IMR-90 (cell line): ENCODE measurements around the gene AKAP17A.

ENCODE experiments used
- BHLHE40 ChIP-seq: fragments of 150-350 bp; IDR thresholded peaks from 2 replicates; pipeline ENCODE4 v1.6.1; 2016; ENCODE audit warnings: mild to moderate bottlenecking, low read depth, low read length
- CEBPB ChIP-seq: IDR thresholded peaks from 2 replicates; pipeline ENCODE4 v1.6.1; 2012; ENCODE audit warnings: low read depth, low read length, improper control_type of control experiment
- CHD1 ChIP-seq: IDR thresholded peaks from 2 replicates; pipeline ENCODE4 v1.6.1; 2012; ENCODE audit warnings: low read depth, low read length, improper control_type of control experiment
- FOS ChIP-seq: fragments of 150-350 bp; IDR thresholded peaks from 2 replicates; pipeline ENCODE4 v1.6.1; 2016; ENCODE audit warnings: low read depth, low read length
- MAFK ChIP-seq: IDR thresholded peaks from 2 replicates; pipeline ENCODE4 v1.6.1; 2012; ENCODE audit warnings: low read depth, low read length, improper control_type of control experiment
- POLR2A ChIP-seq: IDR thresholded peaks from 2 replicates; pipeline ENCODE4 v1.6.1; 2012; ENCODE audit warnings: mild to moderate bottlenecking, low read depth, low read length
- RAD21 ChIP-seq: IDR thresholded peaks from 2 replicates; pipeline ENCODE4 v1.6.1; 2012; ENCODE audit warnings: low read length, improper control_type of control experiment
- RCOR1 ChIP-seq: IDR thresholded peaks from 2 replicates; pipeline ENCODE4 v1.6.1; 2012; ENCODE audit warnings: mild to moderate bottlenecking, low read length, improper control_type of control experiment; ENCODE audit not compliant: insufficient replicate concordance
- RFX5 ChIP-seq: IDR thresholded peaks from 2 replicates; pipeline ENCODE4 v1.8.0; 2012; ENCODE audit warnings: low read depth, mild to moderate bottlenecking, low read length, moderate library complexity
- SMC3 ChIP-seq: fragments of 150-350 bp; IDR thresholded peaks from 2 replicates; pipeline ENCODE4 v1.6.1; 2016; ENCODE audit warnings: low read depth, mild to moderate bottlenecking, antibody characterized with exemption, low read length, moderate library complexity
- TF ChIP-seq, protein P1 (sequence below): conservative IDR thresholded peaks from 2 replicates; pipeline ENCODE4 v1.5.1; 2012; ENCODE audit warnings: mild to moderate bottlenecking, low read depth, low read length, improper control_type of control experiment
- TF ChIP-seq, protein P2 (sequence below): fragments of 150-350 bp; IDR thresholded peaks from 2 replicates; pipeline ENCODE4 v1.6.1; 2016; ENCODE audit warnings: low read depth, mild to moderate bottlenecking, low read length, moderate library complexity, borderline replicate concordance
- TF ChIP-seq, protein P3 (sequence below): fragments of 150-350 bp; IDR thresholded peaks from 2 replicates; pipeline ENCODE4 v1.6.1; 2017; ENCODE audit warnings: mild to moderate bottlenecking, antibody characterized with exemption, low read length, low read depth

DNA sequence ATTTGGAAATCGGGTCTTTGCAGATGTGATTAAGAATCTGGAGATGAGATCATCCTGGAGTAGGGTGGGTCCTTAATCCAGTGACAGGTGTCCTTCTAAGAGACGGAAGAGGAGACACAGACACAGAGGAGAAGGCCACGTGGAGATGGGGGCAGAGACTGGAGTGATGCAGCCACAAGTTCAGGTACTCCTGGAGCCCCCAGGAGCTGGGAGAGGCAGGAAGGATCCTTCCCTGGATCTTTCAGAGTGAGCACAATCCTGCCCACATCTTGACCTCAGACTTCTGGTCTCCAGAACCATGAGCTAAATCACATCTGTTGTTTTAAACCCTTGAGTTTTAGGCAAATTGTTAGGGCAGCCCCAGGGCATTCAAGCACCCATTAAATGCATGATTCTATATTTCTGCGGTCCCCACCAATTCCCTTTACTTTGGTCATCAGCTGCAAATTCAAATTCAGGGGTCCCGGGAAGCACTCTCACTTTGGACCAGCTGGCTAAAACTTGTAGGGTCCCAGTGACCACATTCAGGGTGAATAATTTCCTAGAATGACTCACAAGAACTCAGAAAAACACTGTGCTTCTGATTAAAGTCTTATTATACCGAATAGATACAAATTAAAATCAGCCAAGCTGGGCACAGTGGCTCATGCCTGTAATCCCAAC lies 12.8 kb upstream of the AKAP17A start:
- TF ChIP-seq, protein P1, sequence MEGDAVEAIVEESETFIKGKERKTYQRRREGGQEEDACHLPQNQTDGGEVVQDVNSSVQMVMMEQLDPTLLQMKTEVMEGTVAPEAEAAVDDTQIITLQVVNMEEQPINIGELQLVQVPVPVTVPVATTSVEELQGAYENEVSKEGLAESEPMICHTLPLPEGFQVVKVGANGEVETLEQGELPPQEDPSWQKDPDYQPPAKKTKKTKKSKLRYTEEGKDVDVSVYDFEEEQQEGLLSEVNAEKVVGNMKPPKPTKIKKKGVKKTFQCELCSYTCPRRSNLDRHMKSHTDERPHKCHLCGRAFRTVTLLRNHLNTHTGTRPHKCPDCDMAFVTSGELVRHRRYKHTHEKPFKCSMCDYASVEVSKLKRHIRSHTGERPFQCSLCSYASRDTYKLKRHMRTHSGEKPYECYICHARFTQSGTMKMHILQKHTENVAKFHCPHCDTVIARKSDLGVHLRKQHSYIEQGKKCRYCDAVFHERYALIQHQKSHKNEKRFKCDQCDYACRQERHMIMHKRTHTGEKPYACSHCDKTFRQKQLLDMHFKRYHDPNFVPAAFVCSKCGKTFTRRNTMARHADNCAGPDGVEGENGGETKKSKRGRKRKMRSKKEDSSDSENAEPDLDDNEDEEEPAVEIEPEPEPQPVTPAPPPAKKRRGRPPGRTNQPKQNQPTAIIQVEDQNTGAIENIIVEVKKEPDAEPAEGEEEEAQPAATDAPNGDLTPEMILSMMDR = no peak
- TF ChIP-seq POLR2A (no peak), CHD1 (no peak), RAD21 (no peak), MAFK (no peak), FOS (no peak), SMC3 (no peak), RCOR1 (no peak), RFX5 (no peak), BHLHE40 (no peak), CEBPB (no peak)
- TF ChIP-seq, protein P2, sequence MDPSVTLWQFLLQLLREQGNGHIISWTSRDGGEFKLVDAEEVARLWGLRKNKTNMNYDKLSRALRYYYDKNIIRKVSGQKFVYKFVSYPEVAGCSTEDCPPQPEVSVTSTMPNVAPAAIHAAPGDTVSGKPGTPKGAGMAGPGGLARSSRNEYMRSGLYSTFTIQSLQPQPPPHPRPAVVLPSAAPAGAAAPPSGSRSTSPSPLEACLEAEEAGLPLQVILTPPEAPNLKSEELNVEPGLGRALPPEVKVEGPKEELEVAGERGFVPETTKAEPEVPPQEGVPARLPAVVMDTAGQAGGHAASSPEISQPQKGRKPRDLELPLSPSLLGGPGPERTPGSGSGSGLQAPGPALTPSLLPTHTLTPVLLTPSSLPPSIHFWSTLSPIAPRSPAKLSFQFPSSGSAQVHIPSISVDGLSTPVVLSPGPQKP = no peak
- TF ChIP-seq, protein P3, sequence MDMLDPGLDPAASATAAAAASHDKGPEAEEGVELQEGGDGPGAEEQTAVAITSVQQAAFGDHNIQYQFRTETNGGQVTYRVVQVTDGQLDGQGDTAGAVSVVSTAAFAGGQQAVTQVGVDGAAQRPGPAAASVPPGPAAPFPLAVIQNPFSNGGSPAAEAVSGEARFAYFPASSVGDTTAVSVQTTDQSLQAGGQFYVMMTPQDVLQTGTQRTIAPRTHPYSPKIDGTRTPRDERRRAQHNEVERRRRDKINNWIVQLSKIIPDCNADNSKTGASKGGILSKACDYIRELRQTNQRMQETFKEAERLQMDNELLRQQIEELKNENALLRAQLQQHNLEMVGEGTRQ = no peak
